ENCODE data around the gene ACSM5. TPM values are rescaled to one million over a fixed set of nuclear protein-coding genes. Genes with fewer than 3 reads are reported as not detected.

Gene ACSM5
- total RNA-seq, 1 donor, result not detected

- no peak for DNase-seq (ENCODE audit: low read depth)
These were observed 75.4 kb downstream of the ACSM5 start for GRCh38 chr16:20484726-20485125.

GRCh38 chr16:20485408-20485807 is 76.1 kb downstream of the ACSM5 start:
- no peak for DNase-seq (ENCODE audit: low read depth)
- no peak overlapping the region for H3K4me3 ChIP-seq (ENCODE audit: low read depth, low read length)
- TF ChIP-seq CTCF (IDR thresholded peaks at IDR 0.05; ENCODE audit: insufficient read depth, low read depth, low read length), result no peak

More at GRCh38 chr16:20484726-20485125, 75.4 kb downstream of the ACSM5 start:
- no peak for TF ChIP-seq CTCF (IDR thresholded peaks at IDR 0.05; ENCODE audit: insufficient read depth, low read depth, low read length)
- no peak overlapping the region for H3K4me3 ChIP-seq (ENCODE audit: low read depth, low read length)

Other genes with a start within 250 kb of the ACSM5 start
- not detected in 2 replicates for gene GP2, start 82.0 kb upstream of the ACSM5 start, total RNA-seq
- not detected in 2 replicates for gene UMOD, start 56.8 kb upstream of the ACSM5 start, total RNA-seq
- not detected in 2 replicates for gene PDILT, start 4.8 kb upstream of the ACSM5 start, total RNA-seq
- not detected in 2 replicates for gene ACSM2A, start 42.0 kb downstream of the ACSM5 start, total RNA-seq
- not detected in 2 replicates for gene ACSM2B, start 166.8 kb downstream of the ACSM5 start, total RNA-seq